HFFc6 (cell line): ENCODE measurements around the gene SGTB. TPM values are rescaled to one million over a fixed set of nuclear protein-coding genes. Genes with fewer than 3 reads are reported as not detected.
A peak's percentile ranks its signal among the peaks of the same experiment; 100 is the strongest.

ENCODE experiments used
- DNase-seq: peaks from one replicate; pipeline ENCODE4 v3.0.0-alpha.2; 2018
- H3K27ac Mint-ChIP-seq: 2 replicates; pipeline ENCODE4 v1.8.0; 2020; ENCODE audit warnings: mild to moderate bottlenecking, mixed read lengths
- H3K27me3 Mint-ChIP-seq: 2 replicates; pipeline ENCODE4 v1.8.0; 2021; ENCODE audit warnings: mild to moderate bottlenecking, moderate library complexity, mixed read lengths; ENCODE audit not compliant: insufficient read depth
- H3K36me3 Mint-ChIP-seq: 2 replicates; pipeline ENCODE4 v1.8.0; 2021; ENCODE audit warnings: low read depth, mixed read lengths
- H3K4me1 Mint-ChIP-seq: 2 replicates; pipeline ENCODE4 v1.8.0; 2020; ENCODE audit warnings: low read depth, mixed read lengths
- H3K4me3 Mint-ChIP-seq: 2 replicates; pipeline ENCODE4 v1.8.0; 2020; ENCODE audit warnings: mild to moderate bottlenecking, moderate library complexity, mixed read lengths
- H3K9me3 Mint-ChIP-seq: 2 replicates; pipeline ENCODE4 v1.8.0; 2020; ENCODE audit warnings: mild to moderate bottlenecking, mixed read lengths
- CTCF ChIP-seq: fragments of 200-600 bp; sonication (generic); IDR thresholded peaks from 2 replicates; pipeline ENCODE4 v1.5.0; 2021; ENCODE audit warnings: antibody characterized with exemption, mild to moderate bottlenecking
- total RNA-seq, 6 experiments: library from RNA; stranded (reverse); fragmentation: NEBNext Ultra II Directional; extraction: Animal tissue kit (Norgen Biotek cat#: 25700); gene quantifications; 2 replicates in 1 of 6; 3 replicates in 5 of 6; pipeline ENCODE4 v1.2.3, GENCODE V29; 2021

Gene SGTB
- total RNA-seq, 6 experiments from 2014 or later: 25.7 to 32.7 (median 30.1) TPM

- DNase-seq: no peak
- no peak for TF ChIP-seq CTCF
- Mint-ChIP-seq H3K36me3 (peaks cover 47% of the 10 kb centered on the region), H3K4me3 (no peak overlapping the region), H3K27me3 (no peaks in the 10 kb centered on the region), H3K9me3 (peaks cover 12% of the 10 kb centered on the region), H3K4me1 (peaks cover 42% of the 10 kb centered on the region), H3K27ac (no peak overlapping the region)
Observed at GRCh38 chr5:65766781-65767180, 44.9 kb upstream of the SGTB start.

DNA sequence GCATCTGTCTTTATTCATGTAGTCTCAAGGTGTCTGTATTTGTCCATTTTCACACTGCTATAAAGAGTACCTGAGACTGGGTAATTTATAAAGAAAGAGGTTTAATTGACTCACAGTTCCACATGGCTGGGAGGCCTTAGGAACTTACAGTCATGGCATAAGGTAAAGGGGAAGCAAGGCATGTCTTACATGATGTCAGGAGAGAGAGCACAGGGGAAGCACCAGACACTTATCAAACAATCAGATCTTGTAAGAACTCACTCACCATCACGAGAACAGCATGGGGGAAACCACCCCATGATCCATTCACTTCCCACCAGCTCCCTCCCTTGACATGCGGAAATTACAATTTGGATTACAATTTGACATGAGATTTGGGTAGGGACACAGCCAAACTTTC is 44.3 kb upstream of the SGTB start:
- no peak for DNase-seq
- peaks cover 12% of the 10 kb centered on the region for H3K9me3 Mint-ChIP-seq
- no peak for TF ChIP-seq CTCF
- H3K27me3 Mint-ChIP-seq: no peaks in the 10 kb centered on the region
- H3K4me3 Mint-ChIP-seq: no peak overlapping the region
- peaks cover 47% of the 10 kb centered on the region for H3K36me3 Mint-ChIP-seq
- H3K4me1 Mint-ChIP-seq: peaks cover 43% of the 10 kb centered on the region
- H3K27ac Mint-ChIP-seq: no peak overlapping the region

DNA sequence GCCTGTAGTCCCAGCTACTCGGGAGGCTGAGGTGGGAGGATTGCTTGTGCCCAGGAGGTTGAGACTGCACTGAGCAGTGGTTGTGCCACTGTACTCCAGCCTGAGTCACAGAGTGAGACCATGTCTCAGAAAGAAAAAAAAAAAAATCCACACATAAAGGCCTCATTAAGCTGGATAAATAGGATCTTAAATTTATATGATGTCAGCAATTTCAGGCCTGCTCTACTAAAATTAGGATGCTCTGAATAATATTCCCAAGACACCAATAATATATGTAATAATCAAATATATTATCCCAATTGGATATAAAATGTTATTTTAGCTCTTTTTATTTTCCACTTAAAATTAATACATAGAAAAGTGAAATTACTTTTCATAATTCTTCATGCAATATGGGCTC is 43.7 kb upstream of the SGTB start:
- Mint-ChIP-seq H3K9me3 (peaks cover 12% of the 10 kb centered on the region), H3K27ac (no peak overlapping the region), H3K4me1 (peaks cover 47% of the 10 kb centered on the region), H3K27me3 (no peaks in the 10 kb centered on the region), H3K4me3 (no peak overlapping the region), H3K36me3 (peaks cover 51% of the 10 kb centered on the region)
- no peak for TF ChIP-seq CTCF
- DNase-seq: no peak

DNA sequence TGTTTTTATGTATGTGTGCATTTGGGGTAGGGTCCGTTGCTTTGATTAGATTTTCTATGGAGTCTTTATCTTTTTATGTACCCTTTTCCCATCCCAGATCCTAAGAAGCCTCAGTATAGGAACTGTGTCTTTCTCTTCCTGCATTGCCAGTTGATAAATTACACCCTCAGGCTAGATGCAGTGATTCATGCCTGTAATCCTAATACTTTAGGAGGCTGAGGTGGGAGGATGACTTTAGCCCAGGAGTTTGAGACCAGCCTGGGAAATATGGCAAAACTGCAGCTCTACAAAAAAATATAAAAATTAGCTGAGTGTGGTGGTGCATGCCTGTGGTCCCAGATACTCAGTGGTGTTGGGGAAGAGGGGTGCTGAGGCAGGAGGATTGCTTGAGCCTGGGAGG is 40.3 kb upstream of the SGTB start:
- peaks cover 2% of the 10 kb centered on the region; the same call in 1 of the 2 replicates for H3K9me3 Mint-ChIP-seq
- DNase-seq: peak; percentile 37
- no peak overlapping the region; the same call in 1 of the 2 replicates for H3K4me3 Mint-ChIP-seq
- H3K27ac Mint-ChIP-seq: no peak overlapping the region
- no peaks in the 10 kb centered on the region for H3K27me3 Mint-ChIP-seq
- no peak for TF ChIP-seq CTCF
- peaks cover 26% of the 10 kb centered on the region for H3K4me1 Mint-ChIP-seq
- H3K36me3 Mint-ChIP-seq: peaks cover 50% of the 10 kb centered on the region

DNA sequence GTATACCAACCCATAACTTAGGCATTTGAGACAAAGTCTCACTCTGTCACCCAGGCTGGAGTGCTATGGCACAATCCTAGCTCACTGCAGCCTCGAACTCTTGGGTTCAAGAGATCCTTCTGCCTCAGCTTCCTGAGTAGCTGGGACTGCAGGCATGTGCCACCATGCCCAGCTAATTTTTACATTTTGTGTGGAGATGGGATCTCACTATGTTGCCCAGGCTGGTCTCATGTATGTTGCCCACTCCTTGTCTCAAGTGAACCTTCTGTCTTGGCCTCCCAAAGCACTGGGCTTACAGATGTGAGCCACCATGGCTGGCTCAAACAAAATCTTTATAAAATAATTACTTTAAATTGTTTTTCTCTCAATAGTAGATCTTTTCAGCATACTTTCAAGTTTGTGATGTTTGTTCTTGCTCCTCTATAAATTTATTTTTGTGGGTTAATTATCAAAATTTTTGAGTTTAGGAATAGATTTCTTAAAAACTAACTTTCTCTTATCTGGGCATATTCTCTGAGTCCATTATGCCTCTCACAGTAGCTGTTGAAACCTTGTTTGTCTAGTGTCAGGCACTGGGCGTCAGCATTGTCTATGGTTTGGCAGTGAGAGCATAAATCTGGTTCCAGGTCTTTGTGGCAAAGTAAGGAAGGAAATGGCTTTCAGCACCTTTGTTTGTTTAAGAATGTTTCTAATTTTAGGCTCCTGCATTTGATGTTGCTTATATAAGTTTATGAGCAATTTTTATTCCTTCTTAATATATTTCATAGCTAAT is 38.8 kb upstream of the SGTB start:
- H3K27me3 Mint-ChIP-seq: no peaks in the 10 kb centered on the region
- no peaks in the 10 kb centered on the region for H3K9me3 Mint-ChIP-seq
- H3K4me1 Mint-ChIP-seq: peaks cover 26% of the 10 kb centered on the region
- H3K27ac Mint-ChIP-seq: no peak overlapping the region
- peak; percentile 41 for DNase-seq
- TF ChIP-seq CTCF: peak; percentile 49
- H3K36me3 Mint-ChIP-seq: peaks cover 36% of the 10 kb centered on the region
- no peak overlapping the region for H3K4me3 Mint-ChIP-seq
